Smooth muscle cell (in vitro differentiated cells): ENCODE data around the gene TRIM75. TPM values are rescaled to one million over a fixed set of nuclear protein-coding genes. Genes with fewer than 3 reads are reported as not detected.
"Not testable (repeated sequence)": the region's sequence is repeated elsewhere in the genome, so short reads cannot be mapped to it uniquely, and the experiment has no call there.

Experiments used
- DNase-seq: peaks from one replicate; lab custom pipeline; 2025; ENCODE audit not compliant: unreplicated experiment; lab: John Stamatoyannopoulos, UW
- H2AFZ ChIP-seq: fragments of 200-600 bp; sonication (generic); 2 replicates; pipeline ENCODE4 v1.6.0; 2016; ENCODE audit warnings: antibody characterized with exemption, low read depth, mild to moderate bottlenecking
- H3F3A ChIP-seq: fragments of 200-600 bp; sonication (generic); 2 replicates; pipeline ENCODE4 v1.6.0; 2017; ENCODE audit warnings: antibody characterized with exemption, low read depth
- H3K27ac ChIP-seq: fragments of 200-600 bp; sonication (generic); 2 replicates; pipeline ENCODE4 v1.5.1; 2016; ENCODE audit warnings: low read depth, mild to moderate bottlenecking
- H3K27me3 ChIP-seq: fragments of 200-600 bp; sonication (generic); 2 replicates; pipeline ENCODE4 v1.6.1; 2016; ENCODE audit warnings: low read depth, mild to moderate bottlenecking
- H3K36me3 ChIP-seq: fragments of 200-600 bp; sonication (generic); 2 replicates; pipeline ENCODE4 v1.5.1; 2016; ENCODE audit warnings: low read depth
- H3K4me1 ChIP-seq: fragments of 200-600 bp; sonication (generic); 2 replicates; pipeline ENCODE4 v1.5.1; 2016; ENCODE audit warnings: low read depth
- H3K4me2 ChIP-seq: fragments of 200-600 bp; sonication (generic); 2 replicates; pipeline ENCODE4 v1.6.0; 2016; ENCODE audit warnings: mild to moderate bottlenecking
- H3K4me3 ChIP-seq: fragments of 200-600 bp; sonication (generic); 2 replicates; pipeline ENCODE4 v1.5.1; 2016; ENCODE audit warnings: mild to moderate bottlenecking
- H3K79me2 ChIP-seq: fragments of 200-600 bp; sonication (generic); 2 replicates; pipeline ENCODE4 v1.6.0; 2016; ENCODE audit warnings: low read depth, mild to moderate bottlenecking
- H3K9ac ChIP-seq: fragments of 200-600 bp; sonication (generic); 2 replicates; pipeline ENCODE4 v1.6.0; 2016; ENCODE audit warnings: low read depth
- H3K9me3 ChIP-seq: fragments of 200-600 bp; sonication (generic); replicated peaks from 2 replicates; pipeline ENCODE4 v1.5.1; 2016; ENCODE audit warnings: low read depth
- H4K20me1 ChIP-seq: fragments of 200-600 bp; sonication (generic); 2 replicates; pipeline ENCODE4 v1.6.0; 2016; ENCODE audit warnings: low read depth
- WGBS: methylation state at CpG from one replicate; pipeline ENCODE4 v1.1.7; 2016; ENCODE audit warnings: low lambda C conversion rate; 5-methylcytosine and 5-hydroxymethylcytosine counted together
- polyA plus RNA-seq: library from polyadenylated mRNA; unstranded; fragments of >200 nt; fragmentation: Nextera tagmentation; extraction: Ambion mirVana; gene quantifications from 2 replicates; pipeline ENCODE4 v1.2.1, GENCODE V29; 2016
- total RNA-seq: library from RNA; depleted of rRNA; stranded (reverse); fragments of >200 nt; gene quantifications from 2 replicates; pipeline ENCODE4 v1.2.3, GENCODE V29; 2014
- TF ChIP-seq, protein P1 (sequence below): fragments of 200-600 bp; sonication (generic); IDR thresholded peaks from 2 replicates; pipeline ENCODE4 v1.5.1; 2017; ENCODE audit warnings: borderline replicate concordance, mild to moderate bottlenecking, antibody characterized with exemption; ENCODE audit not compliant: insufficient read depth, poor library complexity, severe bottlenecking

Gene TRIM75
- total and polyA plus RNA-seq, 2 experiments from 2014 or later, result not detected

DNA sequence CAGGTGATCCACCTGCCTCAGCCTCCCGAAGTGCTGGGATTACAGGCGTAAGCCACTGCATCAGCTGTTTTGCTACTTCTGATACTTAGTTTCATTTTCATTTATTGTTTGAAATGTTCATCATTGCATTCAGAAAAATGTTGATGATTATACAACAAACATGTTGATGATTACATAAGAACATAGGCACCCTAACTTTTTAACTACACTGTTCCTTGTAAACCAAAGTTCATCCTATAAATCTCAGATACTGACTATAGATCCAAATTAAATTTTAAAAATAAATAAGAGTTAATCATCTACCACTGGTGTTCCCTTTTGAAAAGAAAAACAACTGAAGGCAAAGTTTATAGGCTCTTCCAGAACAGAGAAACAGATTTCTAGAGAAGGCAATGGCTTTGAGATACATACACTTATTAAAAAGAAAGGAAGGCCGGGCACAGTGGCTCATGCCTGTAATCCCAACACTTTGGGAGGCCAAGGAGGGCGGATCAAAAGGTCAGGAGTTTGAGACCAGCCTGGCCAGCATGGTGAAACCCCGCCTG, 23.4 kb downstream of the TRIM75 start:
- H3K9me3 ChIP-seq, result no peaks in the 10 kb centered on the region

DNA sequence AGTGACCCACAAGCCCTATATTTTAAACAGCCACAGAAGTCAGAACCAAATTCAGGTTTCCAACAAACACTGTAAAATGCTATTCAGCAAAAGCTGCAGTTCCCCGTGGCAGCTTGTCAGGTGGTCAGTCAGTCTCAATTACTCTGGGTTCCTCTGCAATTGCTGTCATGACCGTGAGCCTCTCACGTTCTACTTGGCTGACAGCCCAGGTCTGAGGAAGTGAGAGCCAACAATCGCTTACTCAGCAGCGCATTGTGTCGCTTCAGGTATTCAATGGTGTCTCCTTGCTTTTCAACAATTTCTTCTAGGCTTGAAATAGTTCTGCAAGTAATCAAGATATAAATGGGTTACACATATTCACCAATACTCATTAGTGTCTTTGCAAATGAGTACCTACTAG, 25.8 kb downstream of the TRIM75 start:
- 94% methylated on average over 6 of the region's 6 CpGs for WGBS
- no peak overlapping the region for H3K9ac ChIP-seq

More for the DNA sequence above, 23.4 kb downstream of the TRIM75 start:
- no peaks in the 10 kb centered on the region for H3K36me3 ChIP-seq
- 98% methylated on average over 5 of the region's 5 CpGs for WGBS
- H3K9ac ChIP-seq, result no peak overlapping the region
- no peak overlapping the region for H3K4me2 ChIP-seq
- H2AFZ ChIP-seq, result no peak overlapping the region
- H3K4me3 ChIP-seq, result no peak overlapping the region
- H4K20me1 ChIP-seq, result no peaks in the 10 kb centered on the region
- no peaks in the 10 kb centered on the region for H3K79me2 ChIP-seq
- no peak for DNase-seq
- H3K27ac ChIP-seq, result no peak overlapping the region
- no peaks in the 10 kb centered on the region for H3F3A ChIP-seq
- peaks cover 9% of the 10 kb centered on the region for H3K4me1 ChIP-seq
- H3K27me3 ChIP-seq, result no peaks in the 10 kb centered on the region
- TF ChIP-seq, protein P1, sequence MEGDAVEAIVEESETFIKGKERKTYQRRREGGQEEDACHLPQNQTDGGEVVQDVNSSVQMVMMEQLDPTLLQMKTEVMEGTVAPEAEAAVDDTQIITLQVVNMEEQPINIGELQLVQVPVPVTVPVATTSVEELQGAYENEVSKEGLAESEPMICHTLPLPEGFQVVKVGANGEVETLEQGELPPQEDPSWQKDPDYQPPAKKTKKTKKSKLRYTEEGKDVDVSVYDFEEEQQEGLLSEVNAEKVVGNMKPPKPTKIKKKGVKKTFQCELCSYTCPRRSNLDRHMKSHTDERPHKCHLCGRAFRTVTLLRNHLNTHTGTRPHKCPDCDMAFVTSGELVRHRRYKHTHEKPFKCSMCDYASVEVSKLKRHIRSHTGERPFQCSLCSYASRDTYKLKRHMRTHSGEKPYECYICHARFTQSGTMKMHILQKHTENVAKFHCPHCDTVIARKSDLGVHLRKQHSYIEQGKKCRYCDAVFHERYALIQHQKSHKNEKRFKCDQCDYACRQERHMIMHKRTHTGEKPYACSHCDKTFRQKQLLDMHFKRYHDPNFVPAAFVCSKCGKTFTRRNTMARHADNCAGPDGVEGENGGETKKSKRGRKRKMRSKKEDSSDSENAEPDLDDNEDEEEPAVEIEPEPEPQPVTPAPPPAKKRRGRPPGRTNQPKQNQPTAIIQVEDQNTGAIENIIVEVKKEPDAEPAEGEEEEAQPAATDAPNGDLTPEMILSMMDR, result no peak

DNA sequence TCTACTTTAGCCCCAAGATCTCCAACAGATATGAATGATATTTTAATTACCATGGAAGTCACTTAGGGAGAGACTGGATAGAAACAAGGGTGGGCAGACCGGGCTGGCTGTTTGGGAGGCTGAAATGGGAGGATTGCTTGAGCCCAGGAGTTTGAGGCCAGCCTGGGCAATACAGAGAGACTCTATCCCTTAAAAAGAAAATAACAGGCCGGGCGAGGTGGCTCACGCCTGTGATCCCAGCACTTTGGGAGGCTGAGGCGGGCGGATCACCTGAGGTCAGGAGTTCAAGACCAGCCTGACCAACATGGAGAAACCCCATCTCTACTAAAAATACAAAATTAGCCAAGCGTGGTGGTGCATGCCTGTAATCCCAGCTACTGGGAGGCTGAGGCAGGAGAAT, 31.1 kb downstream of the TRIM75 start:
- not testable (repeated sequence) for H3F3A ChIP-seq, H3K79me2 ChIP-seq, H2AFZ ChIP-seq, H3K36me3 ChIP-seq, DNase-seq, H3K4me1 ChIP-seq, H3K9me3 ChIP-seq, H3K27me3 ChIP-seq, H3K9ac ChIP-seq, H3K4me3 ChIP-seq, H3K27ac ChIP-seq, H3K4me2 ChIP-seq, H4K20me1 ChIP-seq
- 97% methylated on average over 7 of the region's 7 CpGs for WGBS

More for the DNA sequence above, 25.8 kb downstream of the TRIM75 start:
- H3K27me3 ChIP-seq, result no peaks in the 10 kb centered on the region
- no peak for DNase-seq
- H3K36me3 ChIP-seq, result no peaks in the 10 kb centered on the region
- H4K20me1 ChIP-seq, result no peaks in the 10 kb centered on the region
- no peaks in the 10 kb centered on the region for H3F3A ChIP-seq
- no peak overlapping the region for H3K4me2 ChIP-seq
- H3K27ac ChIP-seq, result no peak overlapping the region
- TF ChIP-seq, protein P1, result no peak
- no peak overlapping the region for H3K4me3 ChIP-seq
- no peaks in the 10 kb centered on the region for H3K9me3 ChIP-seq
- H2AFZ ChIP-seq, result no peak overlapping the region
- H3K79me2 ChIP-seq, result no peaks in the 10 kb centered on the region
- H3K4me1 ChIP-seq, result no peaks in the 10 kb centered on the region

DNA sequence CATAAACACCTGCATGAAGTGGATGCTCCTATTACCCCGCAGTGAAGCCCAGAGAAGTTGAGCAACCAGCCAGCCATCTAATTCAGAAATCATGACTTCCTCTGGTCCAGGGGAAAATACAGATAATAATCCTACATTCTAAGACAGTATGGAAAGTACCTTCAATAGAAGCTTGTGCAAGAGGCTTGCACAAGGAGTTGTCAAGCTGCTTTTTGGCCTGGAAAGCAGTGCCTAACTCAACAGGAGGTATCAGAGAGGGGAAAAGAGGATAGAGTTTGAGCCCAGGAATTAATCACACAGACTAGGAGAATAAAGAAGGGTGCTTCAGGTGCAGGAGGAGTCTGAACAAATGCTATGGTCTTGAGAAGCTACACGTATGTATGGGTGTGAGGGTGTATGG, 32.3 kb downstream of the TRIM75 start:
- no peaks in the 10 kb centered on the region for H4K20me1 ChIP-seq
- no peak overlapping the region for H3K27ac ChIP-seq
- no peaks in the 10 kb centered on the region for H3K4me1 ChIP-seq
- H3F3A ChIP-seq, result no peaks in the 10 kb centered on the region
- no peak overlapping the region for H3K4me2 ChIP-seq
- TF ChIP-seq, protein P1, result no peak
- H3K27me3 ChIP-seq, result no peaks in the 10 kb centered on the region
- no peak overlapping the region for H2AFZ ChIP-seq
- 100% methylated on average over 2 of the region's 2 CpGs for WGBS
- H3K9ac ChIP-seq, result no peak overlapping the region
- H3K79me2 ChIP-seq, result no peaks in the 10 kb centered on the region
- no peaks in the 10 kb centered on the region for H3K9me3 ChIP-seq
- no peaks in the 10 kb centered on the region for H3K36me3 ChIP-seq
- no peak overlapping the region for H3K4me3 ChIP-seq
- DNase-seq, result no peak
